ENCODE results near the gene ARV1. TPM values are rescaled to one million over a fixed set of nuclear protein-coding genes. Genes with fewer than 3 reads are reported as not detected.
"Not testable (repeated sequence)": the region's sequence is repeated elsewhere in the genome, so short reads cannot be mapped to it uniquely, and the experiment has no call there.

Gene ARV1
- total RNA-seq, 2 experiments from 2014 or later: 15.2 to 15.3 TPM

DNA sequence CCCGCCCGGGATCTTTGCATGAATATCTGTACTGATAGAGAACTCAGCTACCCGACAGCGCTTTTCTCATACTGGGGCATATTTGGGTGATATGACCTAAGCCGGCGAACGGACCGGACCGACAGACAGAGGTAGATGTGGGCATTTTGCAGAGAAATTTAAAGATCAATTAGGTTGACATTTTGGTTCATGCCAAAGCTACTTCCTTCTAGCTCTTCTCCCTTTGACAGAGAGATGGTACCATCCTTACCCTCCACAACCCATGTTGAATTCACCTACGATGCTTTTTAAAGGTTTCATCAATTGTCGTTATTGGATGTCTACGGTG lies 459 bp downstream of the ARV1 start:
- ATAC-seq (no peak), DNase-seq (no peak)
- Mint-ChIP-seq H3K27ac (no peak overlapping the region), H3K27me3 (no peaks in the 10 kb centered on the region), H3K36me3 (ENCODE audit: low read depth) (peaks cover 27% of the 10 kb centered on the region), H3K4me1 (ENCODE audit: low read depth) (peaks cover 34% of the 10 kb centered on the region), H3K9me3 (no peaks in the 10 kb centered on the region), H3K4me3 (no peak overlapping the region)
- intact Hi-C loops (cut with micrococcal nuclease): loop anchor here (5.0 kb wide), 1 partner anchor 62 kb away; no protein-coding TSS in a partner anchor
- CTCF ChIA-PET: interaction anchor here (0.7 to 1.8 kb wide), 3 partner anchors 11 to 57 kb away, joined by 3 to 4 read pairs (median 3); no protein-coding TSS in a partner anchor
- POLR2A ChIA-PET: interaction anchor here (1.0 to 1.8 kb wide), 5 partner anchors 19 to 232 kb away, joined by 3 to 6 read pairs (median 5); no protein-coding TSS in a partner anchor
- TF ChIP-seq, protein P1, sequence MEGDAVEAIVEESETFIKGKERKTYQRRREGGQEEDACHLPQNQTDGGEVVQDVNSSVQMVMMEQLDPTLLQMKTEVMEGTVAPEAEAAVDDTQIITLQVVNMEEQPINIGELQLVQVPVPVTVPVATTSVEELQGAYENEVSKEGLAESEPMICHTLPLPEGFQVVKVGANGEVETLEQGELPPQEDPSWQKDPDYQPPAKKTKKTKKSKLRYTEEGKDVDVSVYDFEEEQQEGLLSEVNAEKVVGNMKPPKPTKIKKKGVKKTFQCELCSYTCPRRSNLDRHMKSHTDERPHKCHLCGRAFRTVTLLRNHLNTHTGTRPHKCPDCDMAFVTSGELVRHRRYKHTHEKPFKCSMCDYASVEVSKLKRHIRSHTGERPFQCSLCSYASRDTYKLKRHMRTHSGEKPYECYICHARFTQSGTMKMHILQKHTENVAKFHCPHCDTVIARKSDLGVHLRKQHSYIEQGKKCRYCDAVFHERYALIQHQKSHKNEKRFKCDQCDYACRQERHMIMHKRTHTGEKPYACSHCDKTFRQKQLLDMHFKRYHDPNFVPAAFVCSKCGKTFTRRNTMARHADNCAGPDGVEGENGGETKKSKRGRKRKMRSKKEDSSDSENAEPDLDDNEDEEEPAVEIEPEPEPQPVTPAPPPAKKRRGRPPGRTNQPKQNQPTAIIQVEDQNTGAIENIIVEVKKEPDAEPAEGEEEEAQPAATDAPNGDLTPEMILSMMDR (IDR thresholded peaks at IDR 0.05): no peak

DNA sequence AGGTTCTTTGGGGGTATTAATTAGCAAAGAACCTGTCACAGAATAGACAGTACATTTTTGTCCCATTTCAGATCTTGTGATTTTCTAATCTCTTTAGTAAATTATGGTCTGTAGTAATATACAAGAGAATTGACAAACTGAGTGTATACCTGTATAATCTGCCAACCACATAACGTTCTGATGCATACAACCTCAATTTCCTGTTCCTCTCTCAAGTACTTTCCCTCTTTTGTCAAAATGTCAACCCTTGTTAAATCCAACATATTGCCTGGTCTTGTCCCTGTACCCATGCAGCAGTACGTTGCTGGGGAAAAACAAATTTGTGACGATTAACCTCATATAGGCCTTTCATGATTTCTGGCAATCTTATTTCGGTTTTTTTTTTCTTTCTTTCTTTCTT lies 1.1 kb downstream of the ARV1 start:
- Mint-ChIP-seq H3K27me3 (no peaks in the 10 kb centered on the region), H3K4me3 (no peak overlapping the region), H3K4me1 (ENCODE audit: low read depth) (peaks cover 32% of the 10 kb centered on the region), H3K9me3 (no peaks in the 10 kb centered on the region), H3K36me3 (ENCODE audit: low read depth) (peaks cover 25% of the 10 kb centered on the region), H3K27ac (no peak overlapping the region)
- DNase-seq (no peak), ATAC-seq (no peak)
- intact Hi-C loops (cut with micrococcal nuclease): loop anchor here (5.0 kb wide), 1 partner anchor 63 kb away; no protein-coding TSS in a partner anchor
- ChIA-PET POLR2A (interaction anchor here (1.2 kb wide), 1 partner anchor 113 kb away, joined by 4 read pairs; no protein-coding TSS in a partner anchor), CTCF (interaction anchor here (0.7 to 1.8 kb wide), 2 partner anchors 41 to 58 kb away, joined by 3 read pairs; no protein-coding TSS in a partner anchor)
- TF ChIP-seq, protein P1 (IDR thresholded peaks at IDR 0.05): no peak

DNA sequence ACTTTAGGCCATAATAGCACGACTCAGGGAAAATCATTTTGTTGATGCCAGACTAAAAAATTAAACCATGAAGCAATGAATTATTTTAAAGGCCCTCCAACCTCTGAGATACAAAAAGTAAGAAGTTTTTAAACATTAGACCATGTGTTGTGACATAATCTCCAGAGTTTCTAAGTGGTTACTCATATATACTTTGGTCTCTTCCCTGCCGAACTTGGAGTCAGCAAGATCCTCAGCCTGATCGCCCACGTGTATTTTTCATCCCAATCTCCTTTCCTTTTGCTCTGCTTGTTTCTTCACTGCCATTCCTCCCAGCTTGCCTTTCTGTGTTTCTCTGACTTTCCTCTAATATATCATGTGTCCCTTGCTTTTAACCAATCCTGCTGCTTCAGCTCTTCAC lies 3.8 kb downstream of the ARV1 start:
- POLR2A ChIA-PET: no interaction called here
- H3K4me3 Mint-ChIP-seq: no peak overlapping the region
- intact Hi-C loops (cut with micrococcal nuclease): no loop called here

DNA sequence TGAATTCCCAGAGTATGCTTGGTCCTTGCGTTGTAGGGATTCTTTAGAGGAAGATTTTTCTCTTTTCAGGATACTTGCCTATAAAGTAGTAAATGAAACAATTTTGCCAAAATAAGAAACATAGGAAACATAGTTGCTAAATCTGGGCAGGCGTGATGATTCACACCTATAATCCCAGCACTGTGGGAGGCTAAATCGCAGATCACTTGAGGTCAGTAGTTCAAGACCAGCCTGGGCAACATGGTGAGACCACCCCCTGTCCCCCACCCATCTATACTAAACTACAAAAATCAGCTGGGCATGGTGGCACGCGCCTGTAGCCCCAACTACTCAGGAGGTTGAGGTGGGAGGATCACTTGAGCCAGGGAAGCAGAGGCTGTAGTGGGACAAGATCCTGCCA lies 4.9 kb downstream of the ARV1 start:
- Mint-ChIP-seq H3K9me3 (no peaks in the 10 kb centered on the region), H3K36me3 (ENCODE audit: low read depth) (peaks cover 13% of the 10 kb centered on the region), H3K27me3 (no peaks in the 10 kb centered on the region), H3K4me3 (no peak overlapping the region), H3K4me1 (ENCODE audit: low read depth) (peaks cover 18% of the 10 kb centered on the region), H3K27ac (no peak overlapping the region)
- POLR2A ChIA-PET: no interaction called here
- intact Hi-C loops (cut with micrococcal nuclease): no loop called here
- DNase-seq (no peak), ATAC-seq (no peak)
- TF ChIP-seq, protein P1 (IDR thresholded peaks at IDR 0.05): no peak
- CTCF ChIA-PET: no interaction called here

More for the DNA sequence above, 3.8 kb downstream of the ARV1 start:
- H3K27me3 Mint-ChIP-seq: no peaks in the 10 kb centered on the region
- H3K27ac Mint-ChIP-seq: no peak overlapping the region
- peaks cover 13% of the 10 kb centered on the region for H3K36me3 Mint-ChIP-seq (ENCODE audit: low read depth)
- TF ChIP-seq, protein P1 (IDR thresholded peaks at IDR 0.05): no peak
- peaks cover 18% of the 10 kb centered on the region for H3K4me1 Mint-ChIP-seq (ENCODE audit: low read depth)
- H3K9me3 Mint-ChIP-seq: no peaks in the 10 kb centered on the region
- CTCF ChIA-PET: interaction anchor here (1.7 kb wide), 1 partner anchor 66 kb away, joined by 4 read pairs; no protein-coding TSS in a partner anchor
- ATAC-seq (no peak), DNase-seq (no peak)

DNA sequence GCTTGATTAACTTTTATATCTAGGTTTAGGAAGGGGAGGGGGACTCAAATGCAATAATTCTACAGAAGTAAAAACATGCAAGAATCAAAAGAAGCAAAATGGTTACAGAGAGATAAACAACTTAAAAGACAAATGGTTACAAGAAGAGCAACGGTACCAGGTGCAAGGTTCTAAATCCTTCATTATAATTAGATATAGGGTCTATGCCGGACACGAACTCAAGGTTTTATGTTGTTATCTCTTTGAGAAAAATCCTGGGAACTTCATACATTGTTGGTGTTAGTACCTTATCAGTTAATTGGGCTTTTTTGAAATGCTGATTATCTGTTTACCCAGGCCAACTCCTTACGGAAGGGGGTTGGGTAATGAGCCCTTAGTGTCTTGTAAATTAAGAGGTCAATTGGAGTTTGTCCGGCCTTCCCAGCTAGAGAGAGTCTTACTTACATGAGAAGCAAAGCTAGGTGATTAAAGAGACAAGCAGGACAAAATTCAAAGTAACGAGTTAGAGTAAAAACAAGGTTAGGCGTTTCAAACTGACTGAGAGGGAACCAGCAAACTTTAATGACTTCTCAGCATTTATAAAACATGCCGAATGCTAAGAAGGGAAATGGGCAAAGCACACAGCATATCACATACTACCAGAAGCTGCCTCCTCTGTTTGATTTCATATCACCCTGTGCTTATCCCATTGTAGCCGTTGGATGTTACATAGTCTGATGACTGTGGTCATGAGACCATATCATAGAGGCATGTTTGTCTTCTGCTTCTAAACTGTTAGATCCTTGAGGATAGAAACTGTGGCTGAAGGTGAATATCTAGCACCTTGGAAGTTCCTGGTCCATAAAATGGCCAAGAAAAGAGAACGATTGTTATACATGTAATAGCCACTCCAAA lies 6.0 kb downstream of the ARV1 start:
- H3K9me3 Mint-ChIP-seq; H3K27ac Mint-ChIP-seq; POLR2A ChIA-PET; intact Hi-C loops (cut with micrococcal nuclease); ATAC-seq; H3K27me3 Mint-ChIP-seq; DNase-seq; H3K4me3 Mint-ChIP-seq: not testable (repeated sequence)
- Mint-ChIP-seq H3K36me3 (ENCODE audit: low read depth) (peaks cover 14% of the 10 kb centered on the region), H3K4me1 (ENCODE audit: low read depth) (peaks cover 15% of the 10 kb centered on the region)
- CTCF ChIA-PET: interaction anchor here (0.6 kb wide), 1 partner anchor 67 kb away, joined by 4 read pairs; no protein-coding TSS in a partner anchor

Data from activated CD8-positive, alpha-beta T cell treated with anti-CD3 and anti-CD28 coated beads for 36 hours (primary cell).